ENCODE data around the gene EIF1AX.

Gene EIF1AX

GRCh38 chrX:20112022-20112774, 29.4 kb downstream of the EIF1AX start:
- H3K27me3 Mint-ChIP-seq = peaks cover 12 to 24% of the 10 kb centered on the region in 2 donors
- no peak for ATAC-seq (replicated peaks)
- H3K36me3 Mint-ChIP-seq = no peaks in the 10 kb centered on the region
- peaks cover 0 to 2% of the 10 kb centered on the region in 2 donors for H3K4me1 Mint-ChIP-seq
- no peaks in the 10 kb centered on the region for H3K9me3 Mint-ChIP-seq
- DNase-seq = no peak
- H3K4me3 Mint-ChIP-seq = no peak overlapping the region
- H3K27ac Mint-ChIP-seq = no peak overlapping the region

GRCh38 chrX:20111271-20111670, 30.4 kb downstream of the EIF1AX start:
- no peak overlapping the region for H3K4me3 Mint-ChIP-seq

DNA sequence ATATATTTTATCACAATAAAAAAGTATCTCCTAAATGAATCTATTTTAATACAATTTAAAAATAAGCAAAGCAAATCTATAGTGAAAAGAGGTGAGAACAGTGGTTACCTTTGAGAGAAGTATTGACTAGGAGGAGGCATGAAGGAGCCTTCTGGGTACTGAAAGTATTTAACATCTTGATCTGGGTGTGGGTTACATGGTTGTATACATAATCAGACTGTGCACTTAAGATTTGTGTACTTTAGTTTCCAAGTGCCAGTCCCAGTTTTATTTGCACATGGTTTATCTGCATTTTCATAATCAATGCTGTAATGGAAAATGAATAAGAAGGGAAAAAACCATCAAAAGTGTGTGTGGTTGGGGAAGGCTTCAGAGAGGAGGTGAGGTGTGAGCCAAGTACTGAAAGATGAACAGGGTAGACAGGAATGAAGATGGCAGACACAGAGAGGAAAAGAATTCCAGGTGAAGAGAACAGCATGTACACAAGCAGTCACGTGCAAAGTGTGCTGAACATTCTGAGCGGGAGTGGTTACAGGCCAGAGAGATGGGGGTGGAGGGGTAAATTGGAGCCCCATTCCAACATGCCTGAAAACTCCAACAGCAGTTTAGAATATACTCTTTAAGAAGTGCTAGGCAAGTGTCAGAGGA, 39.6 kb downstream of the EIF1AX start:
- no peak for ATAC-seq (replicated peaks)
- Mint-ChIP-seq H3K4me3 (no peak overlapping the region), H3K27me3 (no peaks in the 10 kb centered on the region), H3K9me3 (no peaks in the 10 kb centered on the region), H3K27ac (no peak overlapping the region), H3K4me1 (no peaks in the 10 kb centered on the region), H3K36me3 (no peaks in the 10 kb centered on the region)
- DNase-seq = no peak

More at GRCh38 chrX:20111271-20111670, 30.4 kb downstream of the EIF1AX start:
- H3K27ac Mint-ChIP-seq = no peak overlapping the region
- no peaks in the 10 kb centered on the region for H3K9me3 Mint-ChIP-seq
- H3K36me3 Mint-ChIP-seq = no peaks in the 10 kb centered on the region
- peaks cover 7 to 19% of the 10 kb centered on the region in 2 donors for H3K27me3 Mint-ChIP-seq
- DNase-seq = no peak
- no peaks in the 10 kb centered on the region for H3K4me1 Mint-ChIP-seq
- no peak for ATAC-seq (replicated peaks)

DNA sequence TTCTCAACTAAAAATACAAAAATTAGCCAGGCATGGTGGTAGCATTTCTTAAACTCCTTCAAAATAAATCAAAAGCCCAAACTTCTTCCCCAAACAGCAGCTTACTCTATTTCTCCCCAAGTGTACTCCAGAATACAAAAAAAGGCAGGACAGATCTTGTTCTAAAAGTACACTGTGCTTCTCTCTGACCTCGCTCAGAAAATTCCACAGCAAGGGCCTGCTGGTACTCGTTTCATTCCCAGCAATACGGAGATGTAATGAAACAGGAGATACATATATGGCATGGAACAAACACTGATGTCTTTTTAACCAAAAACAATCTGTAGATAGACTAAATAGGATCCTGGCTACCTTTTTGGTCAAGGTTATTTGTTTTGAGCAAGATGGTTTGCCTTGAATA, 50.1 kb downstream of the EIF1AX start:
- no peak overlapping the region for H3K4me3 Mint-ChIP-seq
- no peaks in the 10 kb centered on the region for H3K4me1 Mint-ChIP-seq
- H3K27ac Mint-ChIP-seq = no peak overlapping the region
- no peaks in the 10 kb centered on the region for H3K36me3 Mint-ChIP-seq
- H3K27me3 Mint-ChIP-seq = no peaks in the 10 kb centered on the region
- ATAC-seq (replicated peaks) (no peak), DNase-seq (no peak)
- H3K9me3 Mint-ChIP-seq = no peaks in the 10 kb centered on the region

DNA sequence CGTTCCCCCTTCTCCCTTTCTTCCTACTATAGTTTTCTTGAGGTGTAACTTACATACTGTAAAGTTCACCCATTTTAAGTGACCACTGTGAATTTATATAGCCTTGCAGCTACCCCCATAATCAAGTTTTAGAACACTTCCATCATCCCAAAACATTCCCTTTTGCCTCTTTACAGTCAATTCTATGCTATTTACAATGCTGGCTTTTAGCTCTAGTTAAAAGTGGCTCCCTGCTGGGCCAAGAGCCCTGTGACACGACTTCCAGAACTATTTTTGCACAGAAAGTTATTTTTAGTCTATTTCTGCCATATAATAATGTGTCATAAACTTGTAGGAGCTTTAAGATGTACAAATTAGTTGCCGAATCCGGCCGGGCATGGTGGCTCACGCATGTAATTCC, 51.8 kb downstream of the EIF1AX start:
- DNase-seq = no peak
- no peaks in the 10 kb centered on the region for H3K27me3 Mint-ChIP-seq
- no peaks in the 10 kb centered on the region for H3K4me1 Mint-ChIP-seq
- H3K9me3 Mint-ChIP-seq = no peaks in the 10 kb centered on the region
- no peak overlapping the region for H3K4me3 Mint-ChIP-seq
- no peak overlapping the region for H3K27ac Mint-ChIP-seq
- H3K36me3 Mint-ChIP-seq = no peaks in the 10 kb centered on the region
- no peak for ATAC-seq (replicated peaks)

DNA sequence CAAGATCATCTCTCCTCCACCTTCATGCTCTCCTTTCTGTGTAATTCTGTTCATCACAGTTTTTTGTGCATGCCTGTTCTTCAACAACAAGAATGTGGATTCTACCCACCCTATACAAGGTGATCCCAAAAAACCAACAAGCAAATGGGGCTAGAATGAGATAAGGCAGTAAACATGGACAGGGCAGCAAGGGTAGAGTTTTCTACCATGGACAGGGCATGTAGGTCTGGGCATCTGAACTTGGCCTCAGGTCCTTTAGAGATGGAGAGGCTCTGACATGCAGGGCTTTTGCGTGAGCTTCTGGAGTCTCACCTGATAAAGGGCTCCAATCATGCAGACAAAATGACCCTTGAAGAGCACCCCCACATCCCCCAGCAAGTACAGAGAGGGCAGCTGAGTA, 61.4 kb downstream of the EIF1AX start:
- ATAC-seq (replicated peaks) (no peak), DNase-seq (no peak)
- Mint-ChIP-seq H3K9me3 (no peaks in the 10 kb centered on the region), H3K4me3 (no peak overlapping the region), H3K27ac (no peak overlapping the region), H3K36me3 (no peaks in the 10 kb centered on the region), H3K4me1 (peaks cover 0 to 3% of the 10 kb centered on the region in 2 donors), H3K27me3 (no peaks in the 10 kb centered on the region)

All from stimulated activated naive B cell treated with anti-CD40 and anti-IgM and Interleukin-4, amounts not matched to agents 10 μg/mL and 1 μg/mL and 100 μg/mL, for 72 hours (primary cell).